Ureter (tissue), 1 donor: Measurements from ENCODE around the gene RAC3. TPM values are rescaled to one million over a fixed set of nuclear protein-coding genes. Genes with fewer than 3 reads are reported as not detected.

Source experiments
- DNase-seq: peaks from one replicate; pipeline ENCODE4 v3.0.0-alpha.2; 2020; ENCODE audit warnings: low spot score
- total RNA-seq: library from RNA; stranded (reverse); gene quantifications from one replicate; pipeline ENCODE4 v1.2.4, GENCODE V29; 2023
- donor health status: DM: yes; HTN: yes; CAD: no.

The RAC3 gene
- total RNA-seq, 1 donor from 2014 or later: 5.0 TPM

- DNase-seq: no peak
Measured at GRCh38 chr17:81999587-81999975, 31.9 kb upstream of the RAC3 start.

DNA sequence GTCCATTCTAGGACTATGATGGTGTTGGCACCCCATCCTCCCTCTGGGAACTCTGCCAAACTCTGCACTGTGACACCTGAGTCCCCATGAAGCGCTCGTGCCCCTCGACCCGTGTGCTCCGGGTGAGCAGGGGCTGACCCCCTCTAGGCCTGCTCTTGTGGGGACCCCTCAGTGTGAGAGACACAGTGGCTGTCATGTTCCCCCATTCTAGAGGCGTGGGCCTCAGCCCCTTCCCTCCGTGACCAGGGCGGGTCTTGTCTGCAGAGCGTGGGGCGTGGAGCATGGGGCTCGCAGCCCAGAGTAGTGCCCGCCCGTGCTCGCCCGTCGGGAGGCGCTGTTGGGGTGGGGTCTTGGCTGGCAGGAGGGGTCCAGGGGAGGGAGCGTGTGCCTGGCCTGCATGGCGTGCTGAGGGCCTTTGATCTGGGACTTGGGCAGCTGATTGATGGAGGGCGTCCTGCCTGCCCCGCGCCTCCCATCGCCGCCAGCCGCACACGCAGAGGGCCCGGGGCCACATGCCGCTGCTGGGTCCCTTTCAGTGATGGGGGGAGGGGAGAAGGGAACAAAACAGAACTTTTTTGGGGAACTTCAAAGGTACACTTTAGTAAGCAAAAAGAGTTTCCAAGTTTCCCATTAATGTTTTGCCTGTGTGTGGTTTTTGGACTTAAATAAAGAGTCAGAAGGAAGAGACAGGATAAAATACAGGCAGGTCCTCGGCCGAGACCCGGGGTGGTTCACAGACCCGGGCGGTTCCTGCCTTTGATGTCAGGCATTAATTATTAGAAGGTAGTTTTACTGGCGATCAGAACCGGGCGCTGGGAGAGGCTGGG, 31.3 kb upstream of the RAC3 start:
- DNase-seq: no peak

GRCh38 chr17:82000803-82001570, 30.5 kb upstream of the RAC3 start:
- no peak for DNase-seq

- no peak for DNase-seq
Measured at GRCh38 chr17:82001571-82002056, 29.9 kb upstream of the RAC3 start.

DNA sequence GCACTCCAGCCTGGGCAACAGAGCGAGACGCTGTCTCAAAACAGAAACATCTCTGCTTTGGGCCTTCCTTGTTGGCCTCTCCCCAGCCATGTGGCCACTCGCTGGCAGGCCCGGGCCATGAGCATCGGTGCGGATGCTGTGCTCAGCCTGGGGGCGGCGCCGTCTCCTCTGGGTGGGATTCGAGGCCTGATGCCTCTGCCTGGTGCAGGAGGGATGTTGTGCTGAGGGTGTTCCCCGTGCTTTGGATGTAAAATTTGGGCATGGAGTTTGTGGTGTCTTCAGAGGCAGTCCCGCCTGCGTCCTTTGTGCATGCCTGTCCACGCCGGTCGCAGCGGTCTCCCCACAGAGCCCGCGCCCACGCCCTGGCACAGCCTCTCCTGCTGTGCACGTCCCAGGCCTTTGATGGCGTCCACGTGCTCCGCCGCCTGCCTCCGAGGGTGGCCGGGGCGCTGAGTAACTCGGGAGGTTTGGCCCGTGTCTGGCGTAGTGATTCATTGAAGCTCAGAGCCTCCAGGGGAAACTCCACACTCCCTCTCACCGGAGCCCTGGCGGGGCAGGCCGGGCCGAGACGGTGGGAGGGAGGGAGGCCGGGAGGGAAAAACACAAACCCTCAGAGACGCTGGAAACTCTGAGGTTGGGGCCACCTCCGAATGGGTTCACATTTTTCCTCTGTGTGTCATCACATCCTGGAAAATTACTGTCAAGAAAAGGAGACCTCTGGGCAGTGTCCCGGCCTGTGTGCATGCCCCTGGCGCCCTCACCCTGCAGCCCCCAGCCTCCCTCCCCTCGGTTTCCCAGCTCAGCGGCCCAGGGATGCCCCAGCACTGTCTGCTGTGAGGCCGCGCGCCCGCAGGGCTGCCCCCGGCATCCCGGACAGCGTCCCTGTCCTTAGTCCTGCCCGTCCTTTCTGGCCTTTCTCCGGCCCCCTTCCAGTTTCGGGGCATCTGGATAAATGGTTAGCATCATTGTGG, 27.8 kb upstream of the RAC3 start:
- DNase-seq: peak; percentile 79

GRCh38 chr17:82004517-82005455, 26.7 kb upstream of the RAC3 start:
- DNase-seq: no peak

DNA sequence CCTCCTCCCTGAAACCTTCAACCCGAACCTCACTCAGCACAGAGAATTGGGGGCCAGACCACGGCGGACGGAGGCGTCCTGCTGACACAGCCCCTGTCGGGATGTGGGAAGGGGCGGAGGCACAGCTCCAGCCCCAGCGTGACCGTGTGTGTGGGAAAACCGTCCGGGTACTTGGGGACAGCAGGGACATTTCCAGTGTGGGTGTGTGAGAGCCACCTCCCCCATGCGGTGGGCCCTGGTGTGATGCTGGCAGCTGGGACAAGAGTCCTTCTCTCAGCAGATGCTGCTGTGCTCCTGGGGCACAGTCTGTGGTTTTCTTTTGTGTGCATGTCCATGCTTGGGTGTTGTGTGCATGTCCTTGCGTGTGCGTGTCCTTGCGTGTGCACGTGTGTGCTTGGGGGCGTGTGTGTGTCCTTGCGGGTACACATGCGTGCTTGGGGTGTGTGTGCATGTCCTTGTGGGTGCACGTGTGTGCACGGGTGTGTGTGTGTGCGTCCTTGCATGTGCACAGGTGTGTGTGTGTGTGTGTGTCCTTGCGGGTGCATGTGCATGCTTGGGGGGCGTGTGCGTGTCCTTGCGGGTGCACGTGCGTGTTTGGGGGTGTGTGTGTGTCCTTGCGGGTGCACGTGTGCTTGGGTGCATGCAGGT, 25.7 kb upstream of the RAC3 start:
- DNase-seq: no peak

DNA sequence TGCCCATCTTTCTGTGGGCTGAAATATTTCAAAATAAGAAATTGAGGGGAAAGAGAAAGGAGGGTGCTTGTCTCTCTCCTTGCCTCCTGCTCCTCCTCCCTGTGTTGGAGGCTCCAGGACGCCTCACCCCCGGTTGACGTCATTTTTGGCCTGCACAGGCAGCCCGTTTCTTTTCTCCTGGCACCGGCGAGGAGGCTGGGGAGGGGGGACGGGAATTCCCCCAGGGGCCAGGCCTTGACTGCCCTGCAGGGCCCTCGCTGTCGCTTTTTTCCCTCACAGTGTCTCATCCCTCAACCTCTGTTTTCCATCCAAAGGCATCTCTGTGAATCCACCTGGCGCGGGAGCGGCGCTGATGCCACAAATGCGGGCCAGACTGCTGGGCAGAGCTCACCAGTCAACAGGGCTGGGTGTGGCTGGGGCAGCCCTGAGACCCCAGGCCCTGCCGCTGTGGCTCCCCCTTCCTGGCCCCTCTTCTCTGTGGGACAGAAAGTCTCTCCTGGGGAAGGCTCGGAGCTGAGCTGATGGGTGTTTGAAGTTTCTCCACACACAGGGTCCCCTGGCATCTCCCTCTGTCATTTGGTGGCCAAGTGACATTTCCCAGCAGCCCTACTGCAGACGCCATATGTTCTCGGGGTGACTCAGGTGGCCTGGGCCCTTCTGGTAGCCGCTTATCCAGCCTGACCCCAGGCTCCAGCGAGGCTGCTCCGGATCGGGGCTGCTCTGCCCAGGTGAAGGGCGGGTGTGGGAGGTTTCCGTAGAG, 24.8 kb upstream of the RAC3 start:
- no peak for DNase-seq

- no peak for DNase-seq
Measured at GRCh38 chr17:82007228-82007494, 24.3 kb upstream of the RAC3 start.

DNA sequence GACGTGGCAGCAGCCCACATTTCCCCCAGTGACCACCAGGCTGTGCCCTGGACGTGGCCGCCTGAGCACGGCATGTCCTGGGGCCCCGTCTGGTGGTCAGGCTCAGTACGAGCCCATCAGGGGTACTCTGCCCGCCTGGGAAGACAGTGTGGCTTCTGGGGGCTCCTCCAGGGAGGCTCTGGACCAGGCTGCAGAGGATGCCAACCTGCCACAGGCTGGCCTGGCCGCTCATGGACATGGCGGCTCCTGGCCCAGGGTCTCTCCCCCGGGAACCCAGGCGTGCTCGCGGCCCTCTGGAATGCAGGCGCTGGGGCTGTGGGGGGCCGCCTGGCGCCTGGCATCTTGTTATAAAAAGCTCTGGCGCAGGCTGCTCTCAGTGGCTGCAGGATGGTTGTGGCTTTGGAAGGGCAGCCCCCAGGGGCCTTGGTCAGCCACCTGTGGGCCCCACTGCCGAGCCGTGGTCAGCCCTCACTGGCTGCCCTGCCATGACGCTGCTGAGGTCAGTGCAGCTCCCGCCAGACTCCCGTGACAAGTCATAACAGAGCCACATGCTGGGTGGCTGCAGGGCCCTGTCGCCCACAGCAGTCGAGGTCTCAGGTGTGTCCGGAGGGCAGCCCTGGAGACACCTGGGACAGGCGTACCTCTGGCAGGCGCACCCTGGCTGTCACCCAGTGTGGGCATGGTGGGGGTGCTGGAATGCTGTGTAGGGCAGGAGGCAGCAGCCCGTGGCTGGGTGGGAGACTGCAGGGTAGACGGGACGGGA, 23.8 kb upstream of the RAC3 start:
- DNase-seq: no peak

DNA sequence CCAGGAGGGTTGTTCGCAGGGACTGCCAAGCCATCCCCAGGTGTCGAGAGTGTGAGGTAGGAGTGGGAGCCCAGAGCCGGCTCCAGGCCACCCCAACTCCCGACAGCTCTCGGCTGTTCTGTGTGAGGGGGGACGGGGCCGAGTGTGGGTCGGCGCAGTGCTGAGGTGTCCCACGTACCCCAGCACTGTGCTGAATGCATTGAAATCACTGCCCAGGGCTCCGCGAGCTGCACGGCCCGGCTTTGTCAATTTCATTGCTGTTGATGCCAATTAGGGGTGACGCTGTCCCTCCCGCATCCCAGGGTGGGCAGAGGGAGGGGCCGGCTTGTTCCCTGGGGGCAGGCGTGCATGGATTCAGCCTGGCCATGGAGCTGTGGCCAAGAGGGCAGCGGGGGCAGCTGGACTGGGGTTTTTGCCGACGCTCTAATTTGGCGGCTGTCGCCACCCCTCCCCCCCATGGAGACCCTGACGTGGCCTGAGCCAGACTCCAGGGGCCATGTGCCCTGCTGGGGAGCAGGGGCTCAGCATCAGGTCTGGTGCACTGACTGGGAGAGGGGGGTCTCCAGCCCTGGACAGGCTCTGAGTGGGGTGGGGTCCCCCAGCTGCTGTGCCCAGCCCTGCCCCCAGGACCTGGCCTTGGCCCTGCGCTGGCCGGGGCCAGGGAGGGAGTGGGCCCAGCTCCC, 23.1 kb upstream of the RAC3 start:
- DNase-seq: no peak

DNA sequence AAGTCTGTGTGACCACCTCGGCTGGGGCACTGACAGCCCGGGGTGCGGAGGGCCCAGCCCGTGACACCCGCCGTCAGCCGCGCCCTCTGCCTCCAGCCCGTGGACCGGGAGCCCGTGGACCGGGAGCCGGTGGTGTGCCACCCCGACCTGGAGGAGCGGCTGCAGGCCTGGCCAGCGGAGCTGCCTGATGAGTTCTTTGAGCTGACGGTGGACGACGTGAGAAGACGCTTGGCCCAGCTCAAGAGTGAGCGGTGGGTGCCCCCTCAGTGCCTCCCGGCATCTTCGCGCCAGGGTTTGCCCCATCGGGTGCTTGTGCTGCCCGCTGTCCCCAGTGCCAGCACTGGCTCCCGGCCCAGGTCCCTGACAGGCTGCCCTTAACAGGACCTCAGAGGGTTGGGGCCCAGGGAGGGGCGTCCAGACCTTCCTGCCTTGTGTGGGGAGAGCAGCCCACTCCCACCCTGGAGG, 22.5 kb upstream of the RAC3 start:
- no peak for DNase-seq

DNA sequence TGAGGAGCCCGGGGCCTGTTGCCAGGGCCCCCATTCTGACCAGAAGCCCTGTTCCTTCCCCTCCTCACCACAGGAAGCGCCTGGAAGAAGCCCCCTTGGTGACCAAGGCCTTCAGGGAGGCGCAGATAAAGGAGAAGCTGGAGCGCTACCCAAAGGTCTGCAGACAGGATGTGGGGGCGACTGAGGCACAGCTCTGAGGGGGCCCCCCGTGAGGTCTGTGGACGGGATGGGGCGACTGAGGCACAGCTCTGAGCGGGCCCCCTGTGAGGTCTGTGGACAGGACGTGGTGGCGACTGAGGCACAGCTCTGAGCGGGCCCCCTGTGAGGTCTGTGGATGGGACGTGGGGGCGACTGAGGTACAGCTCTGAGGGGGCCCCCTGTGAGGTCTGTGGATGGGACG, 22.1 kb upstream of the RAC3 start:
- DNase-seq: no peak

DNA sequence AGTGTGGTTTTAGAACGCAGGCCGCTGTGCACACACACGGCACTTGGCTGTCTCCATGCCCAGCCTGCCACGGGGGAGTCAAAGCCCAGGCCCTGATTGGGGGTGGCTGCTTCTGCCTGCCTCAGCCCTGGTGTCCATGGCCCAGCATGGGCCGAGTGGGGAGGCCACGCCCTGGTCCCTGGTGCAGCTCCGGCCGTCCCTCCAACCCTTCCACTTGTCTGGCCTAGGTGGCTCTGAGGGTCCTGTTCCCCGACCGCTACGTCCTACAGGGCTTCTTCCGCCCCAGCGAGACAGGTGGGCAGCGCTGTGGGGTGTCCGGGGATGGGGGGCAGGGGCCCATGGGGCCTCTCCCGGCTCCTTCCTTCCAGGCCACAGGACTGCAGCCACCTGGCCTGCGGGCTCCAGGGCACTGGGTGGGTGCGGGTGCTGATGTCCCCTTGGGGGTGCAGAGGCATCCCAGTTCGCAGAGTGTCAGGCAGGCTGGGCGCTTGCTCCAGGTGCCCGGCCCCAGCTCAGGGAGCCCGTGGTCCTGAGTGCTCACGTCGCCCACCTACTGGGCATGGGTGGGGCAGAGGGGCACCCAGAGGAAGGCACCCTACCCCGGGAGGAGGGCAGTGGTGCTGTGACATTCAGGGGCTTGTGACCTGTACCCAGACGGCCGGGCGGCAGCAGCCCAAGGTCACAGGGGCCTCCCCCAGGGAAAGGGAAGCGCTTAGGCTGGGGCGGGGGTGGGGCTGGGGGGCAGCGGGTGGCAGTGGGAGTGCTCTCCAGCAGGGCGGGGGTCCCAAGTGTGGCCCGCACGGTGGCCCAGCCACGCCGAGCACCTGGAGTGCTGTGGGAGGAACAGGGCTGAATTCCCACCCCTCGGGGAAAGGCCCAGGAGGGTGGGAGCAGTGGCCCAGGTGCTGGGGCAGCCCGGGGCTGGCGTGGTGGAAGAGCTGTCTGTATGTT, 20.6 kb upstream of the RAC3 start:
- DNase-seq: no peak

- no peak for DNase-seq
Measured at GRCh38 chr17:82011617-82012187, 19.8 kb upstream of the RAC3 start.

GRCh38 chr17:82012261-82012639, 19.2 kb upstream of the RAC3 start:
- DNase-seq: no peak
